ENCODE results near the gene PYROXD2.

The PYROXD2 gene

GRCh38 chr10:98404571-98405359 is 10.2 kb downstream of the PYROXD2 start:
- no peaks in the 10 kb centered on the region for H3K9me3 ChIP-seq (ENCODE audit: severe bottlenecking)
- no peak overlapping the region for H3K4me3 ChIP-seq (ENCODE audit: low read depth, low read length)
- TF ChIP-seq CTCF (IDR thresholded peaks at IDR 0.05; ENCODE audit: low read depth, low read length), result no peak
- DNase-seq, result no peak
- no peak overlapping the region for H3K27ac ChIP-seq
- H3K27me3 ChIP-seq (ENCODE audit: insufficient read depth, low read depth, severe bottlenecking), result no peaks in the 10 kb centered on the region
- no peaks in the 10 kb centered on the region for H3K36me3 ChIP-seq

GRCh38 chr10:98403812-98404504 is 11.0 kb downstream of the PYROXD2 start:
- Histone ChIP-seq H3K36me3 (no peaks in the 10 kb centered on the region), H3K27ac (no peak overlapping the region), H3K9me3 (ENCODE audit: severe bottlenecking) (no peaks in the 10 kb centered on the region), H3K27me3 (ENCODE audit: insufficient read depth, low read depth, severe bottlenecking) (no peaks in the 10 kb centered on the region), H3K4me3 (ENCODE audit: low read depth, low read length) (no peak overlapping the region)
- DNase-seq, result no peak
- TF ChIP-seq CTCF (IDR thresholded peaks at IDR 0.05; ENCODE audit: low read depth, low read length), result no peak

DNA sequence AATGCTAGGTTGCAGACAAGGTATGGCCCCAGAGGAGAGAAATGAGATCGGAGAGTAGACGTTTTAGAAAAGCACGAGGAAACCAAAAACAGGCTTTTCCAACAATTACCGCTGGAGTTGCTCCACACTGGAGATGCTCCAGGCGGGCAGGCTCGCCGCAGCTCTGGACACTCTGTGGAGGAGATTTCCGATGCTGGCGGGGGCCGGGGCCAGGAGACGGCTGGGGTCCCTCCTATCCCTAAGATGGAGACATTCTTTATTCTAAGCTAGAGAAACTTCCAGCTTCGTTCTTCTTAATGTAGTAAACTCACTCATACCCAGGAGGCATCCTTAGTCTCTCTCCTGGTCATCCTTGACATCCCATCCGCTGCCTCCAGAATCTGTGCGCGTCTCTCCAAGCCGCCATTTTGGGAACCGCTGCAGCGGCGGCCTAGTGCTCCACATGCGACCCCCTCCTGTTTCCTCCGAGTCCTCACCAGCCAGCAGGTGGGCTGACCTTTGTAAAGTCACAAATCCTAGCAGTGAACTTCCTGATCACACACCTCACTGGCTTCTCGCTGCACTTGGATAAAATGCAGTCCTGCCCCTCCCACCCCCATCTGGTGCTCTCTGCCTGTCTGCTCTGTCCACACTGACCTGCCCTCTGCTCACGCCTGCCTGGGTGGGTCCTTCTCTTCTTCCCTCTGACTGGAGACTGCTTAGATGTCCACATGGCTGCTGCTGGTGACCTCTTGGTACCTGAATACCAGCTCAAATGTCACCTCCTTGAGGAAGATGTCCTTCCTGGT is 11.9 kb downstream of the PYROXD2 start:
- DNase-seq, result no peak
- no peaks in the 10 kb centered on the region for H3K27me3 ChIP-seq (ENCODE audit: insufficient read depth, low read depth, severe bottlenecking)
- no peaks in the 10 kb centered on the region for H3K9me3 ChIP-seq (ENCODE audit: severe bottlenecking)
- no peak overlapping the region for H3K27ac ChIP-seq
- H3K4me3 ChIP-seq (ENCODE audit: low read depth, low read length), result no peak overlapping the region
- no peaks in the 10 kb centered on the region for H3K36me3 ChIP-seq
- TF ChIP-seq CTCF (IDR thresholded peaks at IDR 0.05; ENCODE audit: low read depth, low read length), result no peak

GRCh38 chr10:98402478-98402877 is 12.5 kb downstream of the PYROXD2 start:
- Histone ChIP-seq H3K4me3 (ENCODE audit: low read depth, low read length) (no peak overlapping the region), H3K36me3 (no peaks in the 10 kb centered on the region), H3K27ac (no peak overlapping the region), H3K9me3 (ENCODE audit: severe bottlenecking) (no peaks in the 10 kb centered on the region), H3K27me3 (ENCODE audit: insufficient read depth, low read depth, severe bottlenecking) (no peaks in the 10 kb centered on the region)
- DNase-seq, result no peak
- TF ChIP-seq CTCF (IDR thresholded peaks at IDR 0.05; ENCODE audit: low read depth, low read length), result no peak

- Histone ChIP-seq H3K9me3 (ENCODE audit: severe bottlenecking) (no peaks in the 10 kb centered on the region), H3K27ac (no peak overlapping the region), H3K4me3 (ENCODE audit: low read depth, low read length) (no peak overlapping the region), H3K27me3 (ENCODE audit: insufficient read depth, low read depth, severe bottlenecking) (no peaks in the 10 kb centered on the region), H3K36me3 (no peaks in the 10 kb centered on the region)
- no peak for DNase-seq
- TF ChIP-seq CTCF (IDR thresholded peaks at IDR 0.05; ENCODE audit: low read depth, low read length), result no peak
Observed at GRCh38 chr10:98400482-98400881, 14.5 kb downstream of the PYROXD2 start.

Measured in WERI-Rb-1 (cell line).